K562 (cell line): ENCODE measurements around the gene METAP1D. TPM values are rescaled to one million over a fixed set of nuclear protein-coding genes. Genes with fewer than 3 reads are reported as not detected.

Source experiments
- ATF2 ChIP-seq: sonication (generic); formaldehyde crosslinking; IDR thresholded peaks from 2 replicates; pipeline ENCODE4 v1.8.1; 2022; ENCODE audit warnings: missing genetic modification reagents
- CREB5 ChIP-seq: fragments of 250-450 bp; sonication (Bioruptor Pico); IDR thresholded peaks from 2 replicates; pipeline ENCODE4 v1.5.0; 2020; ENCODE audit warnings: mild to moderate bottlenecking
- MEIS2 ChIP-seq: fragments of 450-650 bp; IDR thresholded peaks from 2 replicates; pipeline ENCODE4 v1.6.1; 2014; ENCODE audit warnings: mild to moderate bottlenecking; ENCODE audit not compliant: partially characterized antibody
- MXD1 ChIP-seq: fragments of 250-450 bp; sonication (Bioruptor Pico); IDR thresholded peaks from 2 replicates; pipeline ENCODE4 v1.8.0; 2021; ENCODE audit warnings: borderline replicate concordance, mild to moderate bottlenecking, moderate library complexity; ENCODE audit not compliant: poor library complexity, severe bottlenecking
- PKNOX1 ChIP-seq: fragments of 450-650 bp; IDR thresholded peaks from 2 replicates; pipeline ENCODE4 v1.6.1; 2016
- SIX5 ChIP-seq, 2 experiments: IDR thresholded peaks; 2 replicates each; pipeline ENCODE4 v1.6.1; 2011; ENCODE audit warnings: low read length in 2 of 2, borderline replicate concordance in 1 of 2, low read depth in 1 of 2, mild to moderate bottlenecking in 1 of 2, moderate library complexity in 1 of 2; ENCODE audit not compliant: insufficient read depth in 1 of 2
- ZNF175 ChIP-seq: fragments of 200-800 bp; sonication (Bioruptor generic); IDR thresholded peaks from 2 replicates; pipeline ENCODE4 v1.6.1; 2016; ENCODE audit warnings: low read depth, mild to moderate bottlenecking, missing genetic modification characterization, missing compliant biosample characterization
- ZNF449 ChIP-seq: fragments of 250-450 bp; sonication (Bioruptor Pico); IDR thresholded peaks from 2 replicates; pipeline ENCODE4 v1.8.0; 2022; ENCODE audit warnings: moderate library complexity, mild to moderate bottlenecking, inconsistent platforms
- polyA plus RNA-seq, 8 experiments: library from polyadenylated mRNA; depleted of rRNA in 4 of 8; stranded (reverse) in 5 of 8; unstranded in 3 of 8; fragments of >200 nt; fragmentation: Nextera tagmentation in 2 of 8; fragmentation: Illumina TruSeq in 1 of 8; extraction: Ambion mirVana in 2 of 8; extraction: Trizol in 1 of 8; gene quantifications; 2 replicates each; pipeline versions ENCODE4 v1.2.1 to v1.2.3, GENCODE V29; 2011 to 2014; ENCODE audit warnings: inconsistent platforms in 1 of 8, missing spikeins in 1 of 8
- total RNA-seq, 7 experiments: library from RNA; depleted of rRNA in 6 of 7; stranded (reverse); fragments of >200 nt in 6 of 7; fragmentation: Illumina TruSeq in 2 of 7; extraction: Trizol in 2 of 7; gene quantifications; 2 replicates each; pipeline versions ENCODE4 v1.2.1 to v1.2.3, GENCODE V29; 2011 to 2021; ENCODE audit warnings: low replicate concordance in 1 of 7

The METAP1D gene
- total and polyA plus RNA-seq, 9 of the 15 experiments (the other 6 are each of a cell fraction or from before 2014, with no cell fraction given) = 8.0 to 23.4 (median 15.7) TPM

- no peak for TF ChIP-seq ATF2
- TF ChIP-seq CREB5 (CRISPR knock-in tag) = no peak
- no peak for TF ChIP-seq MXD1 (CRISPR knock-in tag)
- no peak for TF ChIP-seq ZNF449 (CRISPR knock-in tag)
- TF ChIP-seq ZNF175 (CRISPR knock-in tag) = 0 out of 2 replicates have a peak, but pooled peaks have one; percentile 33
- TF ChIP-seq SIX5 (IDR thresholded peaks at IDR 0.05; ENCODE audit: borderline replicate concordance in 1 of 2, insufficient read depth in 1 of 2, low read depth in 1 of 2, low read length in 2 of 2) = no peak
- TF ChIP-seq MEIS2 = peak; percentile 74
- TF ChIP-seq PKNOX1 = peak; percentile 67
Measured at GRCh38 chr2:172038604-172039003, 38.9 kb downstream of the METAP1D start (continued).
